Right hindlimb (tissue), 1 donor: Measurements from ENCODE around the gene CTNNB1.

Source experiments
- DNase-seq: peaks from one replicate; pipeline ENCODE4 v3.0.0-alpha.2; 2018

CTNNB1 gene

DNA sequence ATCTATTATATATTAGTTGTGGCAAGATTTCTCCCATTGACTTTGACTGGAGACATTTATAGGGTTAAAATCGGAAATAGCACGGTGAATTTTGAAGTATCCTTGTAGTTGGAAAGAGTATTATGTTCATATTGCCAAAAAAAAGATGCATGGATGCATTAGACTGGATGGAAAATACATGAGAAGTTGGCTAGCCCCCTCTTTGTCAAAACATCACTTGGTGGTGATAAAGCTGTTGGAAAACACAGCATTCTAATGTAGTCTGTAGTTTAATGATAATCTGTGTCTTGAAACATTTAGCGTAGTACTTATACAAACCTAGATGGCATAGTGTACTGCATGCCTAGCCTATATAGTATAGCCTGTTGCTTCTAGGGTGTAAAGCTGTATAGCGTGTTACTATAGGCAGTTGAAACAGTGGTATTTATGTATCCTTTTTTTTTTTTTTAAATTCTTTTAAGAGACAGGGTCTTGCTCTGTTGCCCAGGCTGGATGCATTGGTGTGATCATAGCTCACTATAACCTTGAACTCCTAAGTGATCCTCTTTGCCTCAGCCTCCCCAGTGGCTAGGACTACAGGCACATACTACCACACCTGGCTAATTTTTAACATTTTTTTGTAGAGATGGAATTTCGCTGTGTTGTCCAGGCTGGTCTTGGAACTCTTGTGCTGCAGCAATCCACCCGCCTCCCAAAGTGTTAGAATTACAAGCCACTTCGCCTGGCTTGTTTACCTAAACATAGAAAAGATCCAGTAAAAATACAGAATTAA, 21.8 kb downstream of the CTNNB1 start:
- no peak for DNase-seq

DNA sequence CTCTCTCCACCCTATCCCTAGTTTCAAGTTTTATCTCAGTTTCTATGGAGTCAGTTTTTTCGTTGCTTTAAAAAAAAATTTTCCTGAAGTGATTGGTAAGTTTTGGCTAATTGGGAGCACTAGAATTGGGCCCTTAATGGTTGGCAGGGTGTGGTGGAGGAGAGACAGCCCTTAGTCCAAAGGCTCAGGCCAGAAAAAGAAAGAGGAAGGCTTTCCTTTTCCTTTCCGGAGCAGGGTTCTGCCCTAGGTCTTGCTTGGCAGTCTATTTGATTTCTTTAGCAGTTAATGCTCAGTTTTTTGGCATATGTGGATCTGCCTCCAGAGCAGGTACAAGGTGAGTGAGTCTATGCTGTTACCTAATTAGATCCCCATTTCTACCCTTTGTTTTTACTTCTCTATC, 22.7 kb downstream of the CTNNB1 start:
- DNase-seq = no peak

DNA sequence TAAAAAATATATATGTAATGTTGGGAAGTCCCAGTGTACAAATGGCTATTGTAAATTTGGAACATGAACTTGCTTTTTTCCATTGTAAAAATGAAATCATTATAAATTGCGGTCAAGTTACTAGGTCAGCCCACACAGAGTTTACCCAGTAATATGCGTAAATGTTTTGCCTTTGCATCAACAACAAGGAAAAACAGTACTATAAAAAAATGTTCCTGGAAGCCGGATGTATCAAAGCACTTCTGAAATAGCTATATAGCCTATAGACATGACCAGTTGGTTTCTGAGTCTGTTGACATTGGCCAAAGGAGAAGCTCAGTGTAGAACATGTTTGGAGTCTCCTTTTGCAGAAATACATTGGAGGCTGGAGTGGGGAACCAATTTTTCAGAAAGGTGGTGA, 23.2 kb downstream of the CTNNB1 start:
- no peak for DNase-seq

DNA sequence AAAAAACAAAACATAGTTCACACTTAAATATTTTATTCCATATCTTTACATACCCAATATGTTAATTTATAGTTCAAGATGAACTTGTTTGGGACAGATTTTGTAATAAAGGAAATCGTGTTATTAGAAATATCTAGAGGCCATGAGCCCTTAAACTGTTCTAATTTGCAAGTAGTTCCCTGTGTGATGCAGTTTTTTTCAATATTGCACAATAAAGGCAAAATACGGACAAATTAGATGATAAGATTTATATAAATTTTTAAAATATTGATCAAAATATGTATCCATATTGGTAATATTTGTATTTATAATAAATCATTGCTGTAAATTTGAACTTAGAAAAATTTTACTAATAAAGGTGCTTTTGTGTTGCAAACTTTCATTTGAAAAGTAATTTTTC, 23.8 kb downstream of the CTNNB1 start:
- DNase-seq = no peak

DNA sequence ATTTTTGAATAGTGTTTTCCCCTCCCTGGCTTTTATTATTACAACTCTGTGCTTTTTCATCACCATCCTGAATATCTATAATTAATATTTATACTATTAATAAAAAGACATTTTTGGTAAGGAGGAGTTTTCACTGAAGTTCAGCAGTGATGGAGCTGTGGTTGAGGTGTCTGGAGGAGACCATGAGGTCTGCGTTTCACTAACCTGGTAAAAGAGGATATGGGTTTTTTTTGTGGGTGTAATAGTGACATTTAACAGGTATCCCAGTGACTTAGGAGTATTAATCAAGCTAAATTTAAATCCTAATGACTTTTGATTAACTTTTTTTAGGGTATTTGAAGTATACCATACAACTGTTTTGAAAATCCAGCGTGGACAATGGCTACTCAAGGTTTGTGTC, 24.4 kb downstream of the CTNNB1 start:
- no peak for DNase-seq

DNA sequence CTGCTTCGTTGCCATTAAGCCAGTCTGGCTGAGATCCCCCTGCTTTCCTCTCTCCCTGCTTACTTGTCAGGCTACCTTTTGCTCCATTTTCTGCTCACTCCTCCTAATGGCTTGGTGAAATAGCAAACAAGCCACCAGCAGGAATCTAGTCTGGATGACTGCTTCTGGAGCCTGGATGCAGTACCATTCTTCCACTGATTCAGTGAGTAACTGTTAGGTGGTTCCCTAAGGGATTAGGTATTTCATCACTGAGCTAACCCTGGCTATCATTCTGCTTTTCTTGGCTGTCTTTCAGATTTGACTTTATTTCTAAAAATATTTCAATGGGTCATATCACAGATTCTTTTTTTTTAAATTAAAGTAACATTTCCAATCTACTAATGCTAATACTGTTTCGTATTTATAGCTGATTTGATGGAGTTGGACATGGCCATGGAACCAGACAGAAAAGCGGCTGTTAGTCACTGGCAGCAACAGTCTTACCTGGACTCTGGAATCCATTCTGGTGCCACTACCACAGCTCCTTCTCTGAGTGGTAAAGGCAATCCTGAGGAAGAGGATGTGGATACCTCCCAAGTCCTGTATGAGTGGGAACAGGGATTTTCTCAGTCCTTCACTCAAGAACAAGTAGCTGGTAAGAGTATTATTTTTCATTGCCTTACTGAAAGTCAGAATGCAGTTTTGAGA, 25.0 kb downstream of the CTNNB1 start:
- DNase-seq = no peak

DNA sequence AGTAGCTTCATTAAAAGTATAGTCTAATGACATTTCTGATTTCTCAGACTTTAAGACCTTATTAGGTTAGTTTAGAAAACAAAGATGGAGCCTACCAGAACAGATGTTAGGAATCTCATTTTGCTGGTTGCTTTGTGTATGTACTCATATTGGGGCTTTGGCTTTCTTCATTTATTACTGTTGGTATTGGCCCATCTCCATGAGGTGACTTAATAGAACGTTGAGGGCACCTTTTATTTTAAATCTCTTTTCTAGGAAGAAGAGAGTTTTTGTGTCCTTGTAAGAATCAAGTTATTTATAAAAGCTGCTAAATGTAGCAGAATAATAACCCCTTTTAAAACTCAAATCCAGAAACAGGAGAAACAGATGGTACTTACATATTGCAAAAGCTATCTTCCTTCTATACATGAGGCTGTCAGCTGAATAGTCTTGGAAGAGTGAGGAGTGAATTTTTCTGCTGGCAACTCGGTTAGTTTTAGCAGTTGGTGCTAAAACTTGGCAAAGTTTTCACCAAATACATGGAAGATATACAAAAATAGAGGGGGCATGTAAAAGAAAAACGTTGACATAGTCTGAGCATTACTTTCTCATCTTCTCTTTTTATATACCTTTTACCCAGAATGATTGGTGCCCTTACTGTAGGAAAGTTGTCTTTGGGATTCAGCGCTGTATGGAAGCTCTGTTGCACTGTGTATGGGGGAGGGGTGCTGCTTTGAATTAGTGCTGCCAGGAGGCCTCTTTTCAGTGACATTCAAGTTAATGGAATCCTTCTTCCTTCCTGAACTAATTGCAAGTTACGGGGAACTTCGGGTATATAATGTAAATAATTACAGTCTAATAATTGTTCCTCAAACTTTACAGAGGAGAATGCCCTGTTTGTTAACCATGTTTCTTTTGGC, 35.8 kb downstream of the CTNNB1 start:
- DNase-seq = no peak

DNA sequence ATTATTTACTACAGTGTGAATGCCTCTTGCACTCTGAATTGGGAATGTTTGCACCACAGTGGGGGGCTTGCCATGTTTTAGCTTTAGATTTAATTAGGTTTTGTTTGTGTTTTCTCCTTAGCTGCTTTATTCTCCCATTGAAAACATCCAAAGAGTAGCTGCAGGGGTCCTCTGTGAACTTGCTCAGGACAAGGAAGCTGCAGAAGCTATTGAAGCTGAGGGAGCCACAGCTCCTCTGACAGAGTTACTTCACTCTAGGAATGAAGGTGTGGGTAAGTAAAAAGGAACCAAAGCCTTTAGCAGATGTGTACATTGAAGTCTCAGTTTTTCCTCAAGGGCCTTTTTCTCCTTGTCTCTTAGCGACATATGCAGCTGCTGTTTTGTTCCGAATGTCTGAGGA, 36.9 kb downstream of the CTNNB1 start:
- no peak for DNase-seq

DNA sequence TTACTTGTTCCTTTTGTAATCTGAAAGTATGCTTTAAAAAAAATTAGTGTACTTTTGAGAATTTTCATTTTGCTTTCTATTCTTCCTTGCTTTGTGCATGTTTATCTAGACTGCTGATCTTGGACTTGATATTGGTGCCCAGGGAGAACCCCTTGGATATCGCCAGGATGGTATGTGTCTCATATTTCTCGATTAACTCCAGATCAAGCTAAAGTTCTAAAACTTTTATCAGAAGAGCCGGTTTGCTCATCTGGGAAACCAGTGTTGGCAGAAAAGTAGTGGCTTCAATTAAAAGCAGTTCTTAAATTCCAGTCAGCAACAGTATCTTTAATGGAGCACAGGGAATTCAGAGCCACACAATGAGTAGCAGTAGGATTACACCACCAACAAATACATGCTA, 38.6 kb downstream of the CTNNB1 start:
- DNase-seq = no peak

DNA sequence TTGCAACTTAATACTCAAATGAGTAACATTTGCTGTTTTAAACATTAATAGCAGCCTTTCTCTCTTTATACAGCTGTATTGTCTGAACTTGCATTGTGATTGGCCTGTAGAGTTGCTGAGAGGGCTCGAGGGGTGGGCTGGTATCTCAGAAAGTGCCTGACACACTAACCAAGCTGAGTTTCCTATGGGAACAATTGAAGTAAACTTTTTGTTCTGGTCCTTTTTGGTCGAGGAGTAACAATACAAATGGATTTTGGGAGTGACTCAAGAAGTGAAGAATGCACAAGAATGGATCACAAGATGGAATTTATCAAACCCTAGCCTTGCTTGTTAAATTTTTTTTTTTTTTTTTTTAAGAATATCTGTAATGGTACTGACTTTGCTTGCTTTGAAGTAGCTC, 40.3 kb downstream of the CTNNB1 start:
- no peak for DNase-seq

DNA sequence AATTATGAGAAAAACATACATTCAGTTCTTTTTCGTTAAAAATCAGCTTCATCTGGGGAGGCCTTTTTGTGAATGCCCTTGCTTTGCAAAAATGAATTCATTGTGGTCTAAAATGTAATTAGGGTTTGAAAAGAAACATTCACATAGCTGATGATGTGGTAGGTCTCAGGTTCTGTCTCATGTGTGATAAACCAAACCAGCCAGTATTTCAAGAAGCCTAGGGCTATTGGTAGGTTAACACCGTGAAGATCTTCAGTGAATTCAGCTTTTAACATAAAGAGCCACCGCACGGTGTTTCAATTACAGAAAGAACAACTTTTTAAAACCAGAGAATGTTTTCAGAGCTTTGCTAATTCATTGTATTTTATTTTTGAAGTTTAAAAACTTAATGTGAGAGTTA, 41.9 kb downstream of the CTNNB1 start:
- DNase-seq = no peak

DNA sequence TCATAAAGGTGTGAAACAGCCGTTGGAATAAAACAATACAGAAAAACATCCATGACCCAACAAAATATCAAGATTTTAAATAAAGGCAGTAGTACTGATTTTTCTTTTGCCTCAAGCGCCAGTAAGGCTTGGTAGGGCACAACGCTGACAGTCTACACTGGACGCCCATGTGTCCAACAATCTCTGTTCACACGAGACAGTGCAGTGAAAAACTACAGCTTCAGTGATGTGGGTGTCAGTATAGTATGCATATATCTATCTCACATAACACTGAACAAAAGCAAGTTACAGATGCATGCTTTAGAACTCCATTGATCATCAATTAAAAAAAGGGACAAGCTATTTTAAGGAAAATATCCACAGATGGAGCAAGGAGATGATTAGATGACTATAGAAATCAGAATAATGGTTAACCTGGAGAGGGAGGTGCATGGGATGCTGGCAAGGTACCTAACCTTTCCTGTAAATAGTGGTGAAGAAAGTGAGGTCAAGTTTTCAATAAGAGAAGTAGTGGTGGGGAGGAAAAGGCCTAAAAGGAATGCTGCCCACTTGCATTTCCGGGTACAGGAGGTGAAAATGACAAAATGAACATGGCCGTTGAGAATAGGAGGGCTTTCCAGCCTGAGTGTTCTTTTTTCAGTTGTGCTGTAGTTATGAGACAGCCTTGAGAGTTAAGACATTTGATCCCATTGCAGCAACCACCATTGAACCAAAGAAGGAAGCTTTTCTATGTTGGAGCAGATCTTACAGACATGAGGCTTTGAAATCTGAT, 42.7 kb downstream of the CTNNB1 start:
- DNase-seq = no peak

DNA sequence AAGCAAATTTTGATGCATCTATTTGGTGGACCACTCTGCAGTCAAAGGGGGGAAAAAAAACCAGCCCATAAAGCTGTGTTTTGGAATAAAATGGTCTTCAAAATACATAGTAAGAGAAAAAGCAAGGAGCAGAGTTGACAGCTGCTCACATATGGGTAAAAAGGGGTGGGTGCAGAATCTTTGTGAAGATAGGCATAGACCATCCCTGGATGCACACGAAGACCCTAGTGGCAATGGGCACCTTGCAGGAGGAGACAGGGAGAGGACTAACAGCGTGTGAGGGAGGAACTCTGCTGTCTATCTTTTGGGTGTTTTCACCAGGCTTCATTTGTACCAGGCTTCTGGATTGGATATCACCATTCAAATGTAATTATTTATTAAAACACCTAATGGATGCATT, 43.9 kb downstream of the CTNNB1 start:
- no peak for DNase-seq

DNA sequence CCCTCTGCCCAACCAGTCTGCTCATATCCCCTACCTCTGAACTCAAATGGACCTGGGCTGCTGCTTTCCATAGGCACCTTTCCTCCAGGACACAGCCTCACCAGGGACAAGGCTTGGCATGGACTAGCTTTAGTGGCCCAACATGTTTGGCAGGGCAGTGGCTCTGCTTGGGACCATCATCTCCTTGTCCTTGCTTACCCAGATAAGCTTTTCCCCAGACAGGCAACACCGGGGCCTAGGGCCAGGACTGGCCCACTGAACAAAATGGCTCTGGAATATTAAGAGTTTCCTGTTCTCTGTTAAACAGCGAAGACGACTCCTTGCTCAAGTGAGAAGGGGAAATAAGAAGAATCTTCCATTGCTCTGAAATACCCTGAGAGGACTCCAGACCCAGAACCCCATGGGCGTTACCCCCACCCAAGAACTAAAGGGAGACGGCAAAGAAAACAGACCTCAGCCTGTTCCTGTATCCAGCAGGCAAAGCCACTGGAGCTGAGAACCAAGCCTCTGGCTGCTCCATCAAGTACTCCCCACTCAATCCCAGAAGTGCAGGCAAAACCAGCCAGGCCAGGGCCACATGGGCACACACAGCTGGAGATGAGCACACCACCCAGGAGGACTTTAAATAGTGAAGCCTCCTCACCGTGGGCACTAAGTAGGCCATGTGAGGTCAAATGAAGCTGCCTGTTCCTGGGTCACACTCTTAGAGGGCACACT, 45.5 kb downstream of the CTNNB1 start:
- DNase-seq = no peak

DNA sequence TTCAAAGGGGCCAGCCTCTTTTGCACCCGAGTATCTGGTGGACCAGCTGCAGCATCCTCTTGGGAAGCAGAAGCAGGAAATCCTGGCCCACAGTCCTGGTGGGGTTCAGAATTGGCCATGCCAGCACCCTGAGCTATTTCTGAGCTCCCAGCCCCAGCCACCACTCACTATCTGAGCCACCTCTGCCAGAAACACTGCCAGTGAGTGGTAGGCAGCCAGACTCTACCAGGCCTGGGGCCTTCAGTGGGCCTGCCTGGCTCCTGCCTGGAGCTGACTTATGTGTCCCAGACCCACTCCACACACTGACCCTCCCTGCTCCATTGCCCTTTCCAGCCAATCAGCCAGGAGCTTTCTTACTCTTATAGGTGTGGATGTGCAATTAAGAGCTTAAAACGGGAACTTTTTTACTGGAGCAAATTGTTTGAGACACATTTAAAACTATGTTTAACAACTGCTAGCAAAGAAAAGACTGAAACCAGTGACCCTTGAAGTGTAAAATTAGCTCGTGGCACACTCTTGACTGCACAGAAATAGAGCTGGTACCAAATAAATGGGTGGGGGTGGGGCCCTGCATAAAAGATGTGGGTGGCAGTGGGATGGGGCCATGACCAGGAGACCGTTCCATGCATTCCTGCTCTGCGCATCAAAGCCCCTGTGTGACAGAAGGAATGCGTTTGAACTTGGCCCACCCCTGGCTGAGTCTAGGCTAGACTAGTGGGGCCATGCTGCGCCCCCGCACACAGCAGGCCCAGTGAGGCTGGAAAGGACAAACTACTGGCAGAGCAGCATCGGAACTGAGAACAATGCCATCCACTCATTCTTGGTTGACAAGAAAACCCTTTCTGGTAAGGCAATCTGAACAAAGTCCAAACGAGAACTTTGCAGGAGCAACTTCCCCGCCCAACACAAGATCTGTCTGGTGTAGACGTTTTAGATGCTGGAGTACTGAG, 48.0 kb downstream of the CTNNB1 start:
- no peak for DNase-seq

DNA sequence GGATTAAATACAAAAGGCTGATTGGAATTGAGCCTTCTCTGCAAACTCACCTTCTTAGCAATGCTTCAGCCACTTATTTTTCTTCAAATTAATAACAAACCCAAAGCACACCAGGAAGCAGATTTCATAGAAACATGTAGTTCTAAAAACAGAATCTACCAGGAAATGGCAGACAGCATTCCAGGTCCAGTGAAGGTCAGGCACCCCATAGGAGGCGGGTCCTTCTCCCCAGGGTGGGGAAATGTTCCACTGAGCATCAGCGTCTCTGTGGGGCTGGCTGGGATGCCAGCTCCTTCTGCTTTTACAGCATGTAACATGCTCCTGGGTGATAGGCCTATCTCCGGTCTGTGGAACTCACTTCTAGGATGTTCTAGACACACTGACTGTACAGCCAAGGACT, 49.2 kb downstream of the CTNNB1 start:
- DNase-seq = no peak

DNA sequence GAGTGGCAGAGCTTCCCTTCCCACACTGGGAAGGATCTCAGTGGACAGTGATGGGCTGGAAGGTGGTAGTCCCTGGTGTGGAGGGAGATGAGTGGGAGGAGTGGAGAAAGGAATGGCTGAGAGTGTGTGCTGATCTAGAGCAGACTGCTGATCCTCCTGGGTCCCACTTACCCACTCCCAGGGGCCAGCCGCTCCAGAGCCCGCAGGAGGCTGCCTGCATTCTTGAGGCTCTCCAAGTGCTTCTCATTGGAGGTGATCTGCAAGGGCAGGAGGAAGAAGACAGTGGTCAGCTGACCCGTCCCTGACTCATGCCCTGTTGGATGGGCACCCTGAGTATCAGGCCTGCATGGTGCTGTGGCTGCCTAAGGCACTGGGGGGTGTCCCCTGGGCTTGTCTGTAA, 50.0 kb downstream of the CTNNB1 start:
- DNase-seq = no peak

DNA sequence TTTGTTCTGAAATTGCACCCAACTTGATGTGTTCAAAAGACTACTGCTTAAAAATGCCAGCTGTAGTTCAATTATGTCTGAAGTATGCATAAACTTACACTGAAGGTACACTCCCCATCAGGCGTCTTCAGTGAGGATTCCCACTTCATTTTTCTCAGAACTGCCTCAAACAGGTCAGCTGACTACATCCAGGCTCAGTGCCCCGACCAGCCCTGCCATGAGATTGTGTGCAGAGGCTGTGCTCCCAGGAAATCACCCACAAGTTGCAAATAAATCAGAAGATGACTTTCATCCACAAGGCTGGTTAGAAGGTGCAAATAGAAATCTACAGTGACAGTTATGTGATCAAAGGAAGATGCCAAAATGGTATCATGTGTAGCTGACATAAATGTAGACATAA, 51.5 kb downstream of the CTNNB1 start:
- DNase-seq = no peak

DNA sequence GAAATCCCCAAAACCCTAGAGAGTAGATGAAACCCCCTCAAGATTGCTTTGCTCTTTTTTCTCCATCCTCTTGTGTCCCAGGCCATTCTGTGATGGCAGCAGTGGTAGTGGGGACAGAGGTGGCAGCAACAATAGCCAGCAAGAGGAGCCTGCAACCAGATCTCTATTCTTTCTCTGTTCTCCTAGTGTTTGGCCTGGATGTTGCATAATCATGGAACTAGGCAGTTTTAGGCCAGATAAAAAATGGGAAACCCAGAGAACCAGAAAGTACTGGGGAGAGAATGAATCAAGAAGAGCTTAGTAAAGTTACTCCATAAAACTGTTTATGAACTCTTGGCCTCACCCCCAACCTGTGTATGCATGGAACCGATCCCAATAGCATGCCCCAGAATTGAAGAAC, 52.3 kb downstream of the CTNNB1 start:
- no peak for DNase-seq

DNA sequence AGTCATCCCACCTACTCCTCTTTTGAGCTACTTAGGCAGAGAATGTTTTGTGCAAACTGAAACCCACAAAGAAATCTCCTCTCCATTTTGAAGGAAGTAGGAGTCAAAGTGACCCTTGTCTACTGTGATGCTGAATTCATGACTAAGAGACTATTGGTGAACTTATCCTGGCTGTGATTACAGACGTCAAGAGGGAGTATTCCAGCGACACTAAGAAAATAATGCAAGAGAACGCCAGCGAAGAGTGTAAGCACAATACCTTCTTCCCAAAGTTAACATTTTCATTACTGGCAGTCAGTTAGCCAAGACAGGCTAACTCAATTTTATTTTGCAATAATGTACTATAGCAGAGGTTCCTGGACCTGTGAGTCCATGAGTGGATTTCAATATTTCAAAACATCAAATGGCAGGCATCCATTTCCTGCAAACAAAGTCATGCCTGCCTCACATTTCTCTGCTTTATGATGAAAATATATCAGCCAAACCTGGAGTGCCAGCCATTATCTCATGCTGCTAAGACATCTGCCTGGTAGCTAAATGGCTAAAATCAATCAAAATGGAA, 59.0 kb downstream of the CTNNB1 start:
- no peak for DNase-seq
